Measurements from ENCODE around the gene PLCL1.

The PLCL1 gene

DNA sequence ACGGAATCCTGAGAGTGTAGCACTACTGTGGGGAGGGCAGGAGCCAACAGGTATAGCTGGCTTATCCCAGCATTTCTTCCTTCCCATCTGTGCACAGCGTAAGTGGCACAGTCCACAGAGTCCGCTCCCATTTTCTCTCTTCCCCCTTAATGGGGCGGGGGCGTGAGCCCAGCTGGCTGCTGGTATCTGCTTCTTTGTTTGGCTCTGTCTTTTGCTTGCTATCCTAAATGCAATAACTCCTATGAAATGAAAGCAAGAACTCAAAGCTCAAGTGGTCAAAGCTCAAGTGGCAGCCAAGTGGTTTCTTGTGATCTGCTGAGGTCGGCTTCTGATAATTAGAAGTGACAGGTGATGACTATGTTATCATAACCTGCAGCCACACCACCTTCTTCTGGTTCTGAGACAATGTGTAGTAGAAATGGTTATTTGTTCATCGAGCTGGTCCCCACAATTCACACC is 192.7 kb downstream of the PLCL1 start:
- no peak overlapping the region for H2AFZ ChIP-seq (ENCODE audit: low read depth)

DNA sequence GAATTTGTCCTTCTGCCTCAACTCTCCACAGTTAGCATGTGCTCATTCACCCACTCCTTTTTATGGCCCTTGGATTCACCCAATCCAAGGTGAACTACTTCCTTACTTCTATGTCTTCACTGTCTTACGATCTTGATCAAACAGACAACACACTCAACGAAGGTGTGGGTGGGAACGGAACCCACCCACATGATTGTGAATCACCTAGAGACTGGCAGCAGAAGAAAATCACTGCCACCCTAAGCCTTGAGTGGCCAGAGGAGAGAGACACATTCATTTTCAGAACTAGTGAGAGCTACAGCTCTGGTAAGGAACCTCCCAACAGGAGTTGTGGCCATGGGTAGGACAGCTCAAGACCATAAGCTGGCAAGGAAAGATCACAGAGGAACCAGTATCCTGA is 194.3 kb downstream of the PLCL1 start:
- Histone ChIP-seq H3K79me2 (ENCODE audit: insufficient read depth, low read depth) (no peaks in the 10 kb centered on the region), H2AFZ (ENCODE audit: low read depth) (no peak overlapping the region), H3K4me2 (no peak overlapping the region), H3K36me3 (ENCODE audit: insufficient read depth) (no peaks in the 10 kb centered on the region), H3K27me3 (ENCODE audit: insufficient read depth, low read depth) (no peaks in the 10 kb centered on the region), H3K4me3 (IDR thresholded peaks at IDR 0.05; ENCODE audit: insufficient read depth, low read depth, low read length) (no peak overlapping the region), H3K27ac (no peak overlapping the region), H3K9ac (no peak overlapping the region), H4K20me1 (ENCODE audit: insufficient read depth) (no peaks in the 10 kb centered on the region), H3K4me1 (ENCODE audit: low read depth, poor library complexity, severe bottlenecking) (peaks cover 29% of the 10 kb centered on the region)
- TF ChIP-seq, protein P1, sequence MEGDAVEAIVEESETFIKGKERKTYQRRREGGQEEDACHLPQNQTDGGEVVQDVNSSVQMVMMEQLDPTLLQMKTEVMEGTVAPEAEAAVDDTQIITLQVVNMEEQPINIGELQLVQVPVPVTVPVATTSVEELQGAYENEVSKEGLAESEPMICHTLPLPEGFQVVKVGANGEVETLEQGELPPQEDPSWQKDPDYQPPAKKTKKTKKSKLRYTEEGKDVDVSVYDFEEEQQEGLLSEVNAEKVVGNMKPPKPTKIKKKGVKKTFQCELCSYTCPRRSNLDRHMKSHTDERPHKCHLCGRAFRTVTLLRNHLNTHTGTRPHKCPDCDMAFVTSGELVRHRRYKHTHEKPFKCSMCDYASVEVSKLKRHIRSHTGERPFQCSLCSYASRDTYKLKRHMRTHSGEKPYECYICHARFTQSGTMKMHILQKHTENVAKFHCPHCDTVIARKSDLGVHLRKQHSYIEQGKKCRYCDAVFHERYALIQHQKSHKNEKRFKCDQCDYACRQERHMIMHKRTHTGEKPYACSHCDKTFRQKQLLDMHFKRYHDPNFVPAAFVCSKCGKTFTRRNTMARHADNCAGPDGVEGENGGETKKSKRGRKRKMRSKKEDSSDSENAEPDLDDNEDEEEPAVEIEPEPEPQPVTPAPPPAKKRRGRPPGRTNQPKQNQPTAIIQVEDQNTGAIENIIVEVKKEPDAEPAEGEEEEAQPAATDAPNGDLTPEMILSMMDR (conservative IDR thresholded peaks at IDR 0.05; ENCODE audit: low read depth, low read length) = no peak

More for the DNA sequence above, 192.7 kb downstream of the PLCL1 start:
- Histone ChIP-seq H3K27ac (no peak overlapping the region), H3K4me1 (ENCODE audit: low read depth, poor library complexity, severe bottlenecking) (peaks cover 18% of the 10 kb centered on the region), H3K27me3 (ENCODE audit: insufficient read depth, low read depth) (no peaks in the 10 kb centered on the region), H3K79me2 (ENCODE audit: insufficient read depth, low read depth) (no peaks in the 10 kb centered on the region), H3K4me3 (IDR thresholded peaks at IDR 0.05; ENCODE audit: insufficient read depth, low read depth, low read length) (no peak overlapping the region), H3K4me2 (peak overlapping the region; percentile 14; the same call in 1 of the 2 replicates), H3K9ac (no peak overlapping the region), H4K20me1 (ENCODE audit: insufficient read depth) (no peaks in the 10 kb centered on the region), H3K36me3 (ENCODE audit: insufficient read depth) (no peaks in the 10 kb centered on the region)
- TF ChIP-seq, protein P1 (conservative IDR thresholded peaks at IDR 0.05; ENCODE audit: low read depth, low read length) = no peak

DNA sequence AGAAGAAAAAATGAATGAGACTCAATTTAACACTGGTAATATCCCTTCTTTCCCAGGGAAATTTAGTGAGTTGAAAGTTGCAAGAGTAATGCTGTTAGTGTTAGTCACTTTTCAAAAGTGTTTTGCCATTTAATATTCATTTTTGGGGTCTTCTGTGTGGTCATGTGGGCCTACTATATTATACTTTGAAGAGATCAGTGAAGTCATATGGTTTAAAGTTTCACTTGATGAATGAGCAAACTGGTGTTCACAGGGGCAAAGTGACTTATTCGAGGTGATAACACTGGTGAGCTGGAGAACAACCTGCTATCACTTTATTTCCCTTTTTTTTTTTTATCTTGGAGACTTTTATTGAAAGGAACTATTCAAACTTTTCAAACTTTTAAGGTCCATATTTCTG is 196.0 kb downstream of the PLCL1 start:
- Histone ChIP-seq H3K27ac (no peak overlapping the region), H3K9ac (no peak overlapping the region), H3K27me3 (ENCODE audit: insufficient read depth, low read depth) (no peaks in the 10 kb centered on the region), H3K79me2 (ENCODE audit: insufficient read depth, low read depth) (no peaks in the 10 kb centered on the region), H3K36me3 (ENCODE audit: insufficient read depth) (no peaks in the 10 kb centered on the region), H4K20me1 (ENCODE audit: insufficient read depth) (no peaks in the 10 kb centered on the region), H2AFZ (ENCODE audit: low read depth) (no peak overlapping the region), H3K4me3 (IDR thresholded peaks at IDR 0.05; ENCODE audit: insufficient read depth, low read depth, low read length) (no peak overlapping the region), H3K4me2 (no peak overlapping the region), H3K4me1 (ENCODE audit: low read depth, poor library complexity, severe bottlenecking) (peaks cover 40% of the 10 kb centered on the region)
- TF ChIP-seq, protein P1 (conservative IDR thresholded peaks at IDR 0.05; ENCODE audit: low read depth, low read length) = no peak

DNA sequence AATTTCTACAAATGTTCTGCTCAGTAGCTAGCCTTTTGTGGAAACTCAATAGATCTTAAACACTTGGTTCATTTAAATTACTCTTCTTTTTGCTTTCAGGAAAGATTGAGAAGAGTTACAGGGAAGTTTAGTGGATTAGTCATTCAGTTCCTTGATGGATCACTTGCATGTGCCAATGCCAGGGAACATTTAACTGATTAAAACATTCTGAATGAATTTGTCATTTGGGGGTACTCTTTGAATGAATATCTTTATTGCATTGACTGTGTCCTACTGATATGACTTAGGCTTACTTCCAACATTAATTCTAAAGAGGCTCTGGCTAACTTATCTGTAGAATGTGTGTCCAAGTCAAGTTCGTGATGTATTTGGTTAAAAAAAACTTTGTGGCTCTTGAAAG is 199.8 kb downstream of the PLCL1 start:
- TF ChIP-seq, protein P1 (conservative IDR thresholded peaks at IDR 0.05; ENCODE audit: low read depth, low read length) = no peak
- Histone ChIP-seq H3K36me3 (ENCODE audit: insufficient read depth) (no peaks in the 10 kb centered on the region), H3K79me2 (ENCODE audit: insufficient read depth, low read depth) (no peaks in the 10 kb centered on the region), H3K27me3 (ENCODE audit: insufficient read depth, low read depth) (no peaks in the 10 kb centered on the region), H3K4me2 (peak overlapping the region; percentile 78), H3K4me1 (ENCODE audit: low read depth, poor library complexity, severe bottlenecking) (peaks cover 59% of the 10 kb centered on the region), H3K9ac (peak overlapping the region; percentile 90; the same call in 1 of the 2 replicates), H3K4me3 (IDR thresholded peaks at IDR 0.05; ENCODE audit: insufficient read depth, low read depth, low read length) (no peak overlapping the region), H4K20me1 (ENCODE audit: insufficient read depth) (no peaks in the 10 kb centered on the region), H3K27ac (peak overlapping the region; percentile 98), H2AFZ (ENCODE audit: low read depth) (peak overlapping the region; percentile 62; the same call in 1 of the 2 replicates)

Measured in KMS-11 (cell line).